ENCODE data around the gene BBS5. TPM values are rescaled to one million over a fixed set of nuclear protein-coding genes. Genes with fewer than 3 reads are reported as not detected.

The BBS5 gene
- total and polyA plus RNA-seq, 10 donors: 2.9 to 11.4 (median 6.2) TPM

- Histone ChIP-seq H3K9me3 (no peaks in the 10 kb centered on the region), H3K27me3 (replicated peaks in 1 of 7) (no peaks in the 10 kb centered on the region), H3K4me1 (no peaks in the 10 kb centered on the region), H3K36me3 (peaks cover 0 to 46% (median 3%) of the 10 kb centered on the region in 6 donors), H3K27ac (no peak overlapping the region), H3K4me3 (no peak overlapping the region)
- intact Hi-C loops (cut with DNase I; ENCODE audit: low total_unique reads): no loop called here
- TF ChIP-seq POLR2AphosphoS5 (IDR thresholded peaks at IDR 0.05): no peak
- no peak for TF ChIP-seq CTCF (IDR thresholded peaks at IDR 0.05 in 8 of 11, conservative IDR thresholded peaks at IDR 0.05 in 3 of 11)
- TF ChIP-seq POLR2A (IDR thresholded peaks at IDR 0.05): no peak
- no peak for DNase-seq
Measured at GRCh38 chr2:169486487-169486886, 7.2 kb downstream of the BBS5 start.

DNA sequence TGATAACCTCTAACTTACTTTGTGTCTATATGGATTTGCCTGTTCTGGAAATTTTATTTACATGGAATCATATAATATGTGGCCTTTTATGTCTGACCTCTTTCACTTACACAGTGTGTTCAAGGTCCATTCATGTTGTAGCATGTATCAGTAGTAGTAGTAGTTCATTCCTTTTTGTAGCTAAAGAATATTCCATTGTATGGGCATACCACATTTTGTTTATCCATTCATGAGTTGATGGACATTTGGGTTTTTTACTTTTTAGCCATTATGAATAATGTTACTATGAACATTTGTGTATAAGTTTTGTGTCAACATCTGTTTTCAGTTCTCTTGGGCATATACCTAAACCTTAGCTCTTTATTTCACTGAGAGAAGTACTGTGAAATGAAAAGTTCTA lies 11.5 kb downstream of the BBS5 start:
- no peaks in the 10 kb centered on the region for H3K27me3 ChIP-seq (replicated peaks in 1 of 7)
- no peaks in the 10 kb centered on the region for H3K4me1 ChIP-seq
- no peak for DNase-seq
- intact Hi-C loops (cut with DNase I; ENCODE audit: low total_unique reads): no loop called here
- H3K27ac ChIP-seq: no peak overlapping the region
- TF ChIP-seq POLR2A (IDR thresholded peaks at IDR 0.05) (no peak), CTCF (IDR thresholded peaks at IDR 0.05 in 8 of 11, conservative IDR thresholded peaks at IDR 0.05 in 3 of 11) (no peak), POLR2AphosphoS5 (IDR thresholded peaks at IDR 0.05) (no peak)
- H3K9me3 ChIP-seq: no peaks in the 10 kb centered on the region
- H3K36me3 ChIP-seq: peaks cover 0 to 39% (median 0%) of the 10 kb centered on the region in 6 donors
- no peak overlapping the region for H3K4me3 ChIP-seq

DNA sequence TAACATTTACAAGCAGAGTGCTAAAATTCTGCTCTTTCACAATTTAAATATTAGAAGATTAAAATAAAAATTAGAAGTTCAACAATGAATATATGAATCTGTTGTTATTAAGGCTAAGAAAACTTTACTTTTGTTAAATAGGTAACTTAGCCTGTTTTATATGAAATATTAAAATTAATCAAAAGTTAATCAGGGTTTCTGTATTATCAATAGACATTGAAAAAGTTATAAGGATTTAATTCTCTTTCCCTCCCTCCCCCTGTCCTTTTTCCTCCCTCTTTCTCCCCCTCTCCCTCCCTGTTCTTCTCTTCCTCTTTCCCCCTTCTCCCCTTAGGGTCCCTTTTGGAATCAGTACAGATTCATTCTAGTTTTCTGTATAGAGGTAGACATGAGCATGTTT lies 12.1 kb downstream of the BBS5 start:
- intact Hi-C loops (cut with DNase I; ENCODE audit: low total_unique reads): no loop called here
- no peak for TF ChIP-seq POLR2A (IDR thresholded peaks at IDR 0.05)
- no peak for TF ChIP-seq POLR2AphosphoS5 (IDR thresholded peaks at IDR 0.05)
- no peak for TF ChIP-seq CTCF (IDR thresholded peaks at IDR 0.05 in 8 of 11, conservative IDR thresholded peaks at IDR 0.05 in 3 of 11)
- no peak overlapping the region for H3K27ac ChIP-seq

GRCh38 chr2:169493360-169493759 lies 14.1 kb downstream of the BBS5 start:
- Histone ChIP-seq H3K36me3 (peaks cover 0 to 35% (median 0%) of the 10 kb centered on the region in 6 donors), H3K27me3 (replicated peaks in 1 of 7) (no peaks in the 10 kb centered on the region), H3K9me3 (no peaks in the 10 kb centered on the region), H3K4me1 (no peaks in the 10 kb centered on the region), H3K4me3 (no peak overlapping the region), H3K27ac (no peak overlapping the region)
- intact Hi-C loops (cut with DNase I; ENCODE audit: low total_unique reads): no loop called here
- WGBS, 5 donors: 90 to 97% (median 93%) methylated on average over 2 of the region's 2 CpGs
- no peak for DNase-seq
- TF ChIP-seq POLR2AphosphoS5 (IDR thresholded peaks at IDR 0.05): no peak

More for the DNA sequence above, 12.1 kb downstream of the BBS5 start:
- no peak for DNase-seq
- H3K9me3 ChIP-seq: no peaks in the 10 kb centered on the region
- H3K36me3 ChIP-seq: peaks cover 0 to 41% (median 0%) of the 10 kb centered on the region in 6 donors
- no peaks in the 10 kb centered on the region for H3K27me3 ChIP-seq (replicated peaks in 1 of 7)
- H3K4me1 ChIP-seq: no peaks in the 10 kb centered on the region
- H3K4me3 ChIP-seq: no peak overlapping the region

DNA sequence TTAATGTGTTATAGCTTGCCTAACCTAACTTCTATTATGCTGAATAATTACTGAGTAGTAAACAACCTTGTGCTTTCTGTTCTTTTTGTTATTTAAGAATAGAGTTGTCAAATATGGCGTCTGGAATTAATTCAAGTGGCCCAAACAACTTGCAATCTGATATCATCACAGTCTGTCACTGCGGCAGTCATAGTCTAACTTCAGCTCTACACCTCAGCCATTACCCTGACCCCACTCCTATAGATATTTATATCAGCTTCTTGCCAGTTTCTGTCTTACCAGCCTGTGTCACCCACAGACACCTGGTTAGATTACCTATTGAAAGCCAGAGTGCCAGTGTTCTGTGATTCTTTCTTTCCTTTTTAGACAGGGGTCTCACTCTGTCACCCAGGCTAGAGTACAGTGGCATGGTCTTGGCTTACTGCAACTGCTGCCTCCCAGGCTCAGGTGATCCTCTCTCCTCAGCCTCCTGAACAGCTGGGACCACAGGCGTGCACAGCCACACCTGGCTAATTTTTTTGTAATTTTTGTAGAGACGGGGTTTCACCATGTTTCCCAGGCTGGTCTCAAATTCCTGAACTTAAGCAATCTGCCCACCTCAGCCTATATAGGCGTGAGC lies 16.1 kb downstream of the BBS5 start:
- Histone ChIP-seq H3K36me3 (peaks cover 0 to 41% (median 0%) of the 10 kb centered on the region in 6 donors), H3K27me3 (replicated peaks in 1 of 7) (no peaks in the 10 kb centered on the region), H3K4me3 (no peak overlapping the region), H3K9me3 (no peaks in the 10 kb centered on the region), H3K27ac (no peak overlapping the region), H3K4me1 (no peaks in the 10 kb centered on the region)
- intact Hi-C loops (cut with DNase I; ENCODE audit: low total_unique reads): no loop called here
- no peak for DNase-seq
- TF ChIP-seq CTCF (IDR thresholded peaks at IDR 0.05 in 8 of 11, conservative IDR thresholded peaks at IDR 0.05 in 3 of 11) (no peak), POLR2A (IDR thresholded peaks at IDR 0.05) (no peak), POLR2AphosphoS5 (IDR thresholded peaks at IDR 0.05) (no peak)
- WGBS, 5 donors: 93 to 98% (median 96%) methylated on average over 5 of the region's 5 CpGs
